GM12892 (cell line): ENCODE data around the gene PDIA5.

ENCODE experiments used
- POLR2A ChIP-seq: IDR thresholded peaks from 2 replicates; pipeline ENCODE4 v1.6.1; 2011; ENCODE audit warnings: low read depth, low read length, control low read depth
- TAF1 ChIP-seq: IDR thresholded peaks from 2 replicates; pipeline ENCODE4 v1.6.1; 2011; ENCODE audit warnings: low read depth, mild to moderate bottlenecking, control low read depth, low read length, borderline replicate concordance

- TF ChIP-seq POLR2A (no peak), TAF1 (no peak)
These were observed 98.3 kb downstream of the PDIA5 start for GRCh38 chr3:123165163-123165562.
